Measurements from ENCODE around the gene CARMIL1. TPM values are rescaled to one million over a fixed set of nuclear protein-coding genes. Genes with fewer than 3 reads are reported as not detected.

The CARMIL1 gene
- total and polyA plus RNA-seq, 2 of the 8 experiments (the other 6 are each of a cell fraction or from before 2014, with no cell fraction given): 20.3 to 40.4 TPM

DNA sequence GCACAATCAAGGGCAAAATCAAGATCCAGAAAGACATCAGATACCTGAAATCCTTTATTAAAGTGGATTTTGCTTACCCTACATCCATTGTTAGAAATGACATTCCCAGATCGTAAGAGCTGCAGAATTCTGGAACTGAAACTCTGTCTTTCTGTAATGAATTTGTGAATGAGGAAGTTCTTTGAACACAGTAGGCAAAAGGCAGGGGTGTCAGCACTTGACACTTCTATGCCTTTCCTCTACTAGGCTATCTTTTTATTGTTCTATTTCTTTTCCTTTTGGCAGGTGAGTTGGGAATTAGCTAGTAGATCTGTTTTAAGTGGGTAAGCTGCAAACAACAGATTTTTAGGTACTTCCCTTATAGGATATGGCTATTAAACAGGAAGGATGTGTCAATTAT is 126.3 kb downstream of the CARMIL1 start (continued):
- TF ChIP-seq NANOG (IDR thresholded peaks at IDR 0.05; ENCODE audit: insufficient read depth, low read depth, low read length, poor library complexity, severe bottlenecking) (no peak), BACH1 (IDR thresholded peaks at IDR 0.05; ENCODE audit: low read length) (no peak)

Data from H1 (cell line).